Measurements from ENCODE around the gene ASIC4.
A peak's percentile ranks its signal among the peaks of the same experiment; 100 is the strongest.

Gene ASIC4

GRCh38 chr2:219514196-219514761, at the start of gene ASIC4:
TSS of gene ASIC4 (plus strand) at chr2:219514482. CDS start at chr2:219514725, 243 bp downstream.
- DNase-seq (ENCODE audit: extremely low read depth in 1 of 2, low read depth in 1 of 2), result no peak

GRCh38 chr2:219465659-219466561, 48.4 kb upstream of the ASIC4 start:
- no peak for DNase-seq (ENCODE audit: extremely low read depth in 1 of 2, low read depth in 1 of 2)

- no peak for DNase-seq (ENCODE audit: extremely low read depth in 1 of 2, low read depth in 1 of 2)
These were observed 47.2 kb upstream of the ASIC4 start for GRCh38 chr2:219466816-219467735.

GRCh38 chr2:219467736-219468075, 46.6 kb upstream of the ASIC4 start:
- no peak for DNase-seq (ENCODE audit: extremely low read depth in 1 of 2, low read depth in 1 of 2)

GRCh38 chr2:219468410-219469185, 45.7 kb upstream of the ASIC4 start:
- DNase-seq (ENCODE audit: extremely low read depth in 1 of 2, low read depth in 1 of 2), result no peak

- no peak for DNase-seq (ENCODE audit: extremely low read depth in 1 of 2, low read depth in 1 of 2)
These were observed 45.0 kb upstream of the ASIC4 start for GRCh38 chr2:219469186-219469724.

GRCh38 chr2:219470429-219470828, 43.9 kb upstream of the ASIC4 start:
- no peak for DNase-seq (ENCODE audit: extremely low read depth in 1 of 2, low read depth in 1 of 2)

- no peak for DNase-seq (ENCODE audit: extremely low read depth in 1 of 2, low read depth in 1 of 2)
These were observed 42.6 kb upstream of the ASIC4 start for GRCh38 chr2:219471476-219472371.

- no peak for DNase-seq (ENCODE audit: extremely low read depth in 1 of 2, low read depth in 1 of 2)
These were observed 41.6 kb upstream of the ASIC4 start for GRCh38 chr2:219472629-219473187.

- DNase-seq (ENCODE audit: extremely low read depth in 1 of 2, low read depth in 1 of 2), result no peak
These were observed 40.8 kb upstream of the ASIC4 start for GRCh38 chr2:219473511-219473910.

- DNase-seq (ENCODE audit: extremely low read depth in 1 of 2, low read depth in 1 of 2), result no peak
These were observed 39.8 kb upstream of the ASIC4 start for GRCh38 chr2:219474285-219475060.

- no peak for DNase-seq (ENCODE audit: extremely low read depth in 1 of 2, low read depth in 1 of 2)
These were observed 39.0 kb upstream of the ASIC4 start for GRCh38 chr2:219475278-219475677.

- DNase-seq (ENCODE audit: extremely low read depth in 1 of 2, low read depth in 1 of 2), result peak; percentile 33 to 36
These were observed 38.3 kb upstream of the ASIC4 start for GRCh38 chr2:219475697-219476651.

- DNase-seq (ENCODE audit: extremely low read depth in 1 of 2, low read depth in 1 of 2), result no peak
These were observed 37.6 kb upstream of the ASIC4 start for GRCh38 chr2:219476652-219477151.

GRCh38 chr2:219477179-219477578, 37.1 kb upstream of the ASIC4 start:
- no peak for DNase-seq (ENCODE audit: extremely low read depth in 1 of 2, low read depth in 1 of 2)

GRCh38 chr2:219477815-219478214, 36.5 kb upstream of the ASIC4 start:
- no peak for DNase-seq (ENCODE audit: extremely low read depth in 1 of 2, low read depth in 1 of 2)

- DNase-seq (ENCODE audit: extremely low read depth in 1 of 2, low read depth in 1 of 2), result no peak
These were observed 35.4 kb upstream of the ASIC4 start for GRCh38 chr2:219478916-219479315.
